DMS114 treated with DMSO at 0.1 percent for 48 hours (cell line): Measurements from ENCODE around the gene INHA.

Source experiments
- DNase-seq: peaks from one replicate; lab custom pipeline; 2025; ENCODE audit not compliant: unreplicated experiment; lab: John Stamatoyannopoulos, UW

The INHA gene

DNA sequence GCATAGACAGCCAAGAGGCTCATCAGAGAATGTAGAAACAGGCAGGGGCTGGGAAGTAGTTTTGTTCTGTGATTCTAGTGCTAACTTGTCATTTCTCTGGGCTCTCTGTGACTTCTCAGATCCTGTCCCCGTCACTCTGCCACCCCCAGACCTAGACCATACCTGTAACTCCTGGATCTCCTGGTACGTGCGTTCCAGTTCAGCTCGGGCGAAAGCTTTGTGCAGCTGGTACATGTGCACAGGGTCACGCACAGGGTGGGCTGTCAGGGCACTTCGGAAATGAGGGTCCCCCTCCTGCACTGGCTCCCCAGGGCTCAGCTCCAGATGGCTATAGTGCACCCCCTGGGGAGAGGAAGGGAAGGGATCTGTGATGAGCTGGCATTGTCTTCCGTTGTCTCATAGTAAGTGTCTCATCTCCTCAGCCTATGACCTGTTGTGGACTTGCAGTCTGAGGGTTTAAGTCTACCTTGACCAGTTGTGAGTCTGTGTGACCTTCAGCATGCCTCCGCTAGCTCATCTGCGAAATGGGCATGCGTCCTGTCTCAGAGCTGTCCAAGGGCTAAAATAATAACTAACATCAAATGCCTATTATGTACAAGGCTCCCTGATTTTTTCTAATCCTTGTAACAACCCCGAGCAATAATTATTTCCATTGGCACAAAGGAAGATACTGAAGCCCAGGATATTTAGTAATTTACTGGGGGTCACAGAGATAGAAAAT is 31.2 kb upstream of the INHA start:
- DNase-seq, result no peak

DNA sequence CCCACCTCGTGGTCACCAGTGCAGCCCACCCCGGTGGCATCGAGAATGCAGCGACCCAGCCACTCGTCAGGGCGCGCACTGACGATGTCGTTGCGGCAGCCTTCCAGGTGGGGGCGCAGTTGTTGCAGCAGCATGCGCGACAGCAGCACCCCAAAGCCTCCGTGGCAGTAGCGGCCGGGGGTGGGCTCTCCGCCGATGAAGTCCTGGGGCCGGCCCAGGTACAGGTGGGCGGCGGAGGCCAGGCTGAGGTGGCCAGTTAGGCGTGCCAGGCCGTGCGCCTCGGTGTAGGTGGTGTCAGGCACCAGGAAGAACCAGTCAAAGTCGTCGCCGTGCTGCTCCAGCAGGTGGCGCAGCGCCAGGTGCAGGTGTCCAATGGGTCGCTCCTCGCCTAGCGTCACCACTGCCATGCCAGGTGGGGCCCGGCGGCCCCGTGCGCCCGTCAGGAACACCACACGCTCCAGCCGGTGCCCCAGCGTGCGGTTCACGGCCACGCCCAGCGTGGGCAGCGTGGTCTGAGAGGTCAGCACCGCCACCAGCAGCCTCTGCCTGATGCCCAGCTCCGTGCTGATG is 30.4 kb upstream of the INHA start:
- DNase-seq, result no peak

DNA sequence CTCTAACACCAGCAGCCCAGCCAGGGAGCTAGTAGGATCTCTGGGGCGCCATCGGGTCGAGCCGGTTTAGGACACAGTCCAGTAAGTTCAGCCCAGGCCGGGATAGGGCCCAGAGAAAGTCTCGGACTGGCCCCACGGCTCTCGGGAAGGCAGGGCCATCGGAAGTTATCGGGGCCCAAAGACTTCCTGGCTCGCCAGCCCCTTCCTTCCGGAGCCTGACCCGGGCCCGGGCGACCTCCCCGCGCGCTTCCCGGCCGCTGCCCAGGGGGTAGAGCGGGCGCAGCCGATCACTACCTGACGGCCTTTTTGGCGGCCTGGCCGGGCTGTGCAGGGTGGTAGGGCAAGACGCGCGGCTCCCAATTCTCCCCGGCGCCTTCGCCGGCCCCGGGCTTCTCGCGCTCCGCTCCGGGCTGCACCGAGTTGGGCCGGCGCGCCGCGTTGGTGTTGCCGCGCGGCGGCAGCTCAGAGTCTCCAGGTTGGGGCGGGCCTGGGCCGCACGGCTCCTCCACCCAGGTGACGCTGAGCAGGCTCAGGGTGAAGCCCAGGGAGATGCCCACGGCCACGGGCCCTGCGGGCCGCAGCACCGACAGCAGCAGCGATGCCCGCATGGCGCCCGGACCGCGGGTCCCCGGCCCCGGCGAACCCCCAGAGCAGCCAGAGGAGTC is 29.0 kb upstream of the INHA start:
- DNase-seq, result no peak

DNA sequence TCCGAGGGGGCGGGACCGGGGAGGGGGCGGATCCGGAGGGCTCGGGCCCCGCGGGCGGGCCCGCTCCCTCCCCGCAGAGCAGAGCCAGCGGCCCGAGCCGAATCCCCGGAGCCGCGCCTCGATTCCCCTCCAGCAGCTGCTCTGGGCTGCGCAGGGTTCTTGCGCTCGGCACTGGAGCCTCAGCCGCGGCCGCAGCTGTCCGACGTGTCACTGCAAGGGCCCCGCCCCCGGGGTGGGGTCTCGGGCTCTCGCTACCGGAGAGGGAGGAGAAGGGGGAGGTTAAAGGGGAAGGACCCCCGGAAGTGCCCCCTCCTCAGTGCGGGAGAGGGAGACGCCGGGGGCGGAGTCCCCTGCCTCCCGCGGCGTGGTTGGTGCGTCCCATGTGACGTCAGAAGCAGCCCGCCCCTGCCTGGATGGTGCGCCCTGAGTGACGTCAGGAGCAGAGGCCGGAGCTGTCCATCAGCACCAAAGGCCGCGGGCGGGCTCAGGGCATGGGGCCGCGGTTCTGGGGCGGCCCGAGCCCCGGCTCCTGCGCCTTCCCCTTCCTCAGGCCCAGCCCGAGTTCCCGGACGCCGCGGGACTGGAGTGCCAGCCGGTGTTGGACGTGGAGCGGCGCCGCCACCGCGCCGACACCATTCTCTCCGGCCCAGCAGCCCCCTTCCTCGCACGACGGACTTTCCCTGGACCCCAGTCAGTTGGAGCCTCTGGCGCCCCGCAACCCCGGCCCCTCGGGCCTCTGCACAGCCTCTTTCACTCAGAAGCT is 28.3 kb upstream of the INHA start, which contains the start of the genes CHPF and TMEM198:
Gene CHPF (minus strand): TSS at position 214 of the 763 bp plus-strand sequence. CDS start 271 bp downstream, outside the sequence.
Gene TMEM198 (plus strand): TSS at position 433 of the 763 bp plus-strand sequence. CDS start 700 bp downstream, outside the sequence.
- peak; percentile 89 for DNase-seq

DNA sequence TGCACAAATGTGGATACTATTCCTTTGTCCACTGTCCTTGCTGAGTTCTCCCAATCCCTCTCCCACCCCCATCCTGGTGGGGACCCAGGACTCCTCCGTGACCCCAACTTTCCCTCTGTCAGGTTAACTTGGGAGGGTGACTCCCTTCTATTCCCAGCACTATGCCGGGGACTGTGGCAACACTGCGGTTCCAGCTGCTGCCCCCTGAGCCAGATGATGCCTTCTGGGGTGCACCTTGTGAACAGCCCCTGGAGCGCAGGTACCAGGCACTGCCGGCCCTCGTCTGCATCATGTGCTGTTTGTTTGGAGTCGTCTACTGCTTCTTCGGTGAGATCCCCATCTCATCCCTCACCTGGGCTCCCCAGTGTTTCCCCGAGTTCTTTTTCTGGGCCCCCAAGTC is 27.5 kb upstream of the INHA start:
- no peak for DNase-seq

DNA sequence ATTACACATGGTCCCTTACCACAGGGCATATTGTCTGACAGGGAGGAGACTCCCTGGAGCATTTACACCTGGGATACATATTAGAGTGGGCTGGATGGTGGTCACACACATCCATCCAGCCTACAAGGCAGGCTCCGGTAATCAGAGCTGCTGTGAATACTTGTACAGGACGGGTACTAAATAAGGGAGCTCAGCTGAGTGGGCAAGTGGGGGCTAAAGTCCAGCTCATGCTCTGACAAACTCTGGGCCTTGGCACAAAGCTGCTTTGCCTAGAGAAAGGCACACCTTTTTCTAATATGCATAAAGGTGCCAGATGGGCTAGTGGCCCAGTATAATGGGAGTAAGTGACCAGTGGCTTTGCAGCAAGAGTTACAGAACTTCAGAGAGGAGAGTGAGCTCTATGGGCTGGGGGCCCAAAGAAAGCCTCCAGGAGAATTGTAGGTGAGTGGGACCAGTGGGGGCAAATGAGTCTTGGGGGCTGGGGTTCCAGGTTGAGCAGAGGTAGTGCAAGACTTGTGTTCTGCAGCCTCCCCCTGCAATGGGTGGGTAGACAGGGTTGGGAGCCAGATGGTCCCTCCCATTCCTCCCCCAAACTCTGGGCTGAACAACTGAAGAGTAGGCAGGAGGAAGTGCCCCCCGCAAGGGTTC is 26.7 kb upstream of the INHA start:
- DNase-seq, result no peak

DNA sequence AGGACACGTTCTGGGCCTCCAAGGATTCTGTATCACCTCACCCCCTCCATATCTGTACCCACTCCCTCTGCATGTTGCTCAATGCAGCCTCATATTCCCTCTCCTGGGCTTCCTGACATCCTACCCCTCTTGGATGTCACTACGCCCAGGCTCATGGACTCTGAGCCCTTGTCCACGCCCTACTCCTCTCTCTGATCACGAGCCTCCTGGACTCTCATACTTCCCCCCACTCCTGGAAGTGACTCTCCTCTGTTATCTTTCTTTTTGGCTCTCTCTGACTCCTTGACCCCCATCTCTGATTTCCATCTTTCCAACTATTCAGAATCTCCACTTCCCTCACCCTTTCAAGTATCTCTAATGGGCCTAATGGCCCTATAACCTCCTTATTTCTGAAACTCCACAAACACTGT is 26.2 kb upstream of the INHA start:
- no peak for DNase-seq

DNA sequence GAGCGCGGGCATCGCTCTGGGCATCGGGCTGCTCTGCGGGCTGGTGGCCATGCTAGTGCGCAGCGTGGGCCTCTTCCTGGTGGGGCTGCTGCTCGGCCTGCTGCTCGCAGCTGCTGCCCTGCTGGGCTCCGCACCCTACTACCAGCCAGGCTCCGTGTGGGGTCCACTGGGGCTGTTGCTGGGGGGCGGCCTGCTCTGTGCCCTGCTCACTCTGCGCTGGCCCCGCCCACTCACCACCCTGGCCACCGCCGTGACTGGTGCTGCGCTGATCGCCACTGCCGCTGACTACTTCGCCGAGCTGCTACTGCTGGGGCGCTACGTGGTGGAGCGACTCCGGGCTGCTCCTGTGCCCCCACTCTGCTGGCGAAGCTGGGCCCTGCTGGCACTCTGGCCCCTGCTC is 24.5 kb upstream of the INHA start:
- no peak for DNase-seq

DNA sequence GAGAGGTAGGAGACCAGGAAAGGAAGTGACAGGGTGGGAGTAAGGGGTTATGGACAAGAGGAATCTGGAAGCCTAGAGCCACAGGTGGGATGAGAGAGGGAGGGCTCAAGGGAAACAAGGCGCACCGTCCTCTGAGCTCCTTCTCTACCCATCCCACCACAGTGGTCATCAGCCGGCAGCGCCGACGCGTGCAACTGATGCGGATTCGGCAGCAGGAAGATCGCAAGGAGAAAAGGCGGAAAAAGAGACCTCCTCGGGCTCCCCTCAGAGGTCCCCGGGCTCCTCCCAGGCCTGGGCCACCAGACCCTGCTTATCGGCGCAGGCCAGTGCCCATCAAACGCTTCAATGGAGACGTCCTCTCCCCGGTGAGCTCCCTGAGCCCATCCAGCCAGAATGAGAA is 23.1 kb upstream of the INHA start:
- DNase-seq, result no peak

DNA sequence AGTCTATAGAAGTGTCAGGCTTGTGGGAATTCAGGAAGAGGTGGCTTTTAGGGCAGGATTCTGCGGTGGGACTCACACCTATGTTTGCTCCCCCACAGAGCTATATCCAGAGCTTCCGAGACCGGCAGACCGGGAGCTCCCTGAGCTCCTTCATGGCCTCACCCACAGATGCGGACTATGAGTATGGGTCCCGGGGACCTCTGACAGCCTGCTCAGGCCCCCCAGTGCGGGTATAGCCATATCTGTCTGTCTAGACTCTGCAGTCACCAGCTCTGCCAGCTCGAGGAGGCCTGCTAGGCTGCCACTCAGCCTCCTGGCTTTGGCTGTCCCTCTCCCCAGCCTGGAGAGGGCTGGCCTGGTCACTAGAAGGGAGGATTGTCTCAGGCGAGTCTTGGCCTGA is 22.5 kb upstream of the INHA start:
- no peak for DNase-seq

DNA sequence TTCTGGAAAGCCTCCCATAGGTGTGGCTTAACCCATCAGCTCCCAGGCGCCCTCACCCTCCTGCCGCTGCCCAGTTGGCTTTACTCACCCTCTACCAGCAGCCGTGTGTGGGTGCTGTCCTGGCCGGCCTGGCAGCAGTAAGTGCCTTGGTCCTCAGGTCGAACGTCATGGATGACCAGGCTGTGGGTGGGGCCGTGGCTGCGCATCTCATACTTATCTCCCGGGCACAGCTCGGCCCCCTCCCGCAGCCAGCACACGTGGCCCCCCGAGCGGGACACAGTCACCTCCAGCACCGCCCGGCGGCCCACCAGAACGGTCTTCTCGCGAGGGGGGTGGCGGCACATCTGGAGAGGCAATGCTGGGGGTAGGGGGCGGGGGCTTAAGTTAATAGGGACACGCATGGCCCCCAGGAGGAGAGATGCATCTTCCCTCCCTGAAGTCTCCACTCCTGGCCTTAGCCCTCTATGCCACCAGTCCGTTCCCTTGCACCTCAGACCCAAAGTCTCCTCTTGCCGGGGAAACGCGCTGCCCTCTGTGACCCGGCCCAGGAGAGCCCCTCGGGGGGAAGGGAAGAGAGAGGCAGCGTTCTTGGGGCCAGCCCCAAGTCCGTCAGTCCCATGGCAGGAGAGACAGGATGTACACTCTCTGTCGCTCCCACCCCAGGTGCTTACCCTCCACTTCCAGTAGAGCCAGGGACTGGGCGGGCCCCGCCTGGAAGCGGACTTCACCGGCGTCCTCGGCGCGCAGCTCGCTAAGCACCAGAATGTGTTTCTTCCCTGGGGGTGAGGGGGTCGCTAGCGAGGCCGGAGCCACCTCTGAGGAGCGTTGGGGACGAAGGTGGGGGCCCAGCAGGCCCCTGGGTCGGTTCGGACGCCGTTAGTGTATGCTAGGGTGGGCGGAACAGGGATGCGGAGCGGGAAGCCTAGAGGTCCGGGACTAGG is 20.4 kb upstream of the INHA start:
- DNase-seq, result peak; percentile 10

DNA sequence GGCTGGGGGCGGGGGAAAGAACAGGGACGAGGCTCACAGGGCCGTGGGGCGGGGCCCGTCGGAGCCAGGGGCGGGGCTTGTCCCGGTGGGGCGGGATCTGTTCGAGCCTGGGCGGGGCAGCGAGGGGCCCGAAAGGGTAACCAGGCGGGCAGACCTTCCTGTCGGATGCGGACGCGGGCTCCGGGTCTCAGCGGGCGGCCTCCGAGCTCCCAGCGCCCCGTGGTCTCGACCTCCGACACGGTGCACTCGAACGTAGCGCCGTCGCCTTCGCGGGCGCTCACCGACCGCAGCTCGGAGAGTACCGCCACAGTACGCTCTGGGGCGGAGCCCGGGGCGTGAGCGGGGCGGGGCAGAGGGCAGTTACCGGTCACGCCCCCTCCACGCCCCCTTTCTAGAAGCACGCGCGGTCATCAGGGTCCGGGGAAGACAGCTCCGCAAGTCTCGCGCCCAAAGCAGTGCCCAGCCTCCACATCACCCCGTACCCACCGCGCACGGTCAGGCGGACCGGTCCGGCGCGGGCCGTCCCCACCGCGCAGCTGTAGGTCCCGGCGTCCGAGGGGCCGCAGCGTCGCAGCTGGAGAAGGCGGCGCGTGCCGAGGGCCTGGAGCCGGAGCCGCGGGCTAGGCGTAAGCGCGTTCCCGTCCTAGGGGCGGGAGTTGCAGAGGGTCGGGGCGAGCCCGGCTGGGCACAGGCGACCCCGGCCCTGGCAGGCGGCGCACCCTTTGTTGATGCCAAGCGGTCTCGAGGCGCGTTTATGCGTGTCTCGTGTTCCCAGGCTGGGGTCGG is 19.5 kb upstream of the INHA start:
- peak; percentile 57 for DNase-seq

DNA sequence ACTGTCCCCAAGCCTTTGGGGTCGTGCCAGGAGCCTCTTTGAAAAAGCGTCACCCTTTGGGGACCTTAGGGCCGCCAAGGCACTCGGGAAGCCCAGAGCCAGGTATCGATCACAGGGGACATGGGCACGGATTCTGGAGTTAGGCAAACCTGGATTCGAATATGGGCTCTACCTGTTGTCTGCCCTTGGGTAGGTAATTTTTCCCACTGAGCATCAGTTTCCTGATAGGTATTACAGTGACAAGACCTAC is 19.0 kb upstream of the INHA start:
- DNase-seq, result no peak

DNA sequence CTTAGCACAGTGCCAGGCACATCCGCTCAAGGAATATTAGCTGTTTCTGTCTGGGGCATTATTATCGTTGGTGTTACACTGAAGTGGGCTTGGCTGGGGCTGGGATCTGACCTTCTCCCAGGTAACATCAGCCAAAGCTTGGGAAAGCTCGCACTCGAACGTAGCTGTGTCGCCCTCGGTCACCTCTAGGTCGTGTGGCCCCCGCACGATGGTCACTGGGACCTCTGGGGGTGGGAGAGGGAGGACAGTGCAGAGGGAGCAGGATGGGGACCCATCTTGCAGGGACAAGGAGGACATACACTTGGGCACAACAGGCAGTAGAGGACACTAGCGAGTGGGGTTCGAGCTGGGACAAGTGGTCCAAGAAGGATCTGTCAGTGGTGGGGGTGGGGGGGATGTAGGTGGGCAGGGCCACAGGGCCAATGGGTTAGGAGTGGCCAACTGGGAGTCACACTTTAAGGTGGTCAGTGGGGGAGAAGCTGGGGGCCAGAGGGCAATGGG is 18.6 kb upstream of the INHA start:
- DNase-seq, result no peak

DNA sequence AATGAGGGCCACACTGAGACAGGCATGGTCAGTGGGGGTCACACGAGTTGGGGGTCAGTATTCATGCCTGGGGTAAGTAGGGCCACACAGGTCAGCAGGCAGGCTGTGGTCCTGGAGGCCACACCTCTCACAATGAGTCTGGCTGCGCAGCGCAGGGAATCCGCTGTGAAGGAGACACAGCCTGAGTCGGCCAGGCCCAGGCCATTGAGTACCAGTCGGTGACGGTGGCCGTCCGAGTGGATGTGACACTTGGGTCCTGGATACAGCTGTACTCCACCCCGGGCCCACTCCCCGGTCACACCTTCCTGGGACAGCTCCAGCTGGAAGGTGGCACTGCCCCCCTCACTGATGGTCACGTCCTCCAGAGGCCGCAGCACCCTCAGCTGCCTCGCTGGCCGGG is 17.8 kb upstream of the INHA start:
- DNase-seq, result no peak

DNA sequence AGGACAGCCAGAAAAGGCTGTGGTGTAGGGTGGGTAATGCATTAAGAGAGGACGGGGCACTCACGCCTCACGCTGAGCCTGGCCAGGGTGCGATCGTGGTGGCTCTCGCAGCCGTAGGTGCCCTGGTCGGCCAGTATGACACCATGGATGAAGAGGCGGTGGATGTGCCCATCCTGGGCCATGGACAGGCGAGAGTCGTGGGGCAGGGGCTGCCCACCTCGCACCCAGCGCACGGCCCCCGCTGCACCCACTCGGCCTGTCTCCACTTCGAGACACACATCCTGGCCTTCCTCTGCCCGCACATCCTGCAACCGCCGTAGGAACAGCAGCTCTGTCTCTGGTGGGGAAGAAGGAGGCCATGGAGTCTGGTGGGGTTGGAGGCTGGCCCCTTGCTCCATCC is 16.2 kb upstream of the INHA start:
- DNase-seq, result no peak

DNA sequence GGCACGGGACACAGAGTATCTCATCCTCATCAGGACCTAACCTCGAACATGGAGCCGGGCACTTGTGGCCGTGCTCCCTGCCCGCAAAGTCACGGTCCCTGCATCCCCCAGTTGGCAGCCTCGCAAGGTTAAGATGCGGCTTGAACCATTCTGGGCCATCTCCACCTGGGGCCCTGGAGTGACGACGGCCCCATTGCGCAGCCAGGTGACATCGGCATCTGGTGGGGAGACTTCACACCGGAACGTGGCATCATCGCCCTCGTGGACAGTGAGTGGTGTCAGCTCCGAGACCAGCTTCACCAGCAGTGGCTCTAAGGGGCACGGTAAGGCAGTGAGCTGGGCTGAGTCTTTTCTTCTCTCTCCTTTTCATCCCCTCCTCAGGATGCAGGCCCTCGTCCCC is 15.7 kb upstream of the INHA start:
- DNase-seq, result no peak

DNA sequence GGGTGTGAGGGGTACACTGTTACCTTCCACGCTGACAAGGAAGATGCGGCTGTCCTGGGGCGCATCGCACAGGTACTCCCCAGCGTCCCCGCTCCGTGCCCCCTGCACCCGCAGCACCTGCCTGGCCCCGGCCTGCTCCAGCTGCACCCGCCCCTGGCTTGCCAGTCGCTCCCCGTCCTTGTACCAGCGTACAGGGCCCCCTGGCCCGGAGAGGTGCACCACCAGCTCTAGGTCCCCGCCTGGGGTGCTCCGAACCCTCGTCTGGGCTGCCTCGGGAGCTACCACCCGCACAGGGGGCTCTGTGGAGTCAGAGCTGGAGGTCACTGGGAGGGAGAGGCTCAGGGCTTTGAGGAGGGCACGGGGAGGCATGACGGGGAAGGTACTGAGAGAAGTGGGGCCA is 14.8 kb upstream of the INHA start:
- DNase-seq, result no peak
